ENCODE measurements around the gene CCDC187. TPM values are rescaled to one million over a fixed set of nuclear protein-coding genes. Genes with fewer than 3 reads are reported as not detected.

The CCDC187 gene
- total and polyA plus RNA-seq, 3 donors from 2014 or later = 13.8 to 61.5 (median 33.4) TPM

- no peaks in the 10 kb centered on the region for H3K4me1 ChIP-seq
- no peak overlapping the region for H3K4me3 ChIP-seq
- WGBS, 2 donors = 46 to 78% methylated on average over 25 to 34 of the region's 34 CpGs
- intact Hi-C loops (cut with DNase I; ENCODE audit: low total_unique reads) = no loop called here
- H3K36me3 ChIP-seq (ENCODE audit: low read depth, missing control alignments) = no peaks in the 10 kb centered on the region
- DNase-seq = no peak
- no peaks in the 10 kb centered on the region for H3K27me3 ChIP-seq
- no peaks in the 10 kb centered on the region for H3K9me3 ChIP-seq
- TF ChIP-seq POLR2A (IDR thresholded peaks at IDR 0.05) = no peak
- TF ChIP-seq, protein P1, sequence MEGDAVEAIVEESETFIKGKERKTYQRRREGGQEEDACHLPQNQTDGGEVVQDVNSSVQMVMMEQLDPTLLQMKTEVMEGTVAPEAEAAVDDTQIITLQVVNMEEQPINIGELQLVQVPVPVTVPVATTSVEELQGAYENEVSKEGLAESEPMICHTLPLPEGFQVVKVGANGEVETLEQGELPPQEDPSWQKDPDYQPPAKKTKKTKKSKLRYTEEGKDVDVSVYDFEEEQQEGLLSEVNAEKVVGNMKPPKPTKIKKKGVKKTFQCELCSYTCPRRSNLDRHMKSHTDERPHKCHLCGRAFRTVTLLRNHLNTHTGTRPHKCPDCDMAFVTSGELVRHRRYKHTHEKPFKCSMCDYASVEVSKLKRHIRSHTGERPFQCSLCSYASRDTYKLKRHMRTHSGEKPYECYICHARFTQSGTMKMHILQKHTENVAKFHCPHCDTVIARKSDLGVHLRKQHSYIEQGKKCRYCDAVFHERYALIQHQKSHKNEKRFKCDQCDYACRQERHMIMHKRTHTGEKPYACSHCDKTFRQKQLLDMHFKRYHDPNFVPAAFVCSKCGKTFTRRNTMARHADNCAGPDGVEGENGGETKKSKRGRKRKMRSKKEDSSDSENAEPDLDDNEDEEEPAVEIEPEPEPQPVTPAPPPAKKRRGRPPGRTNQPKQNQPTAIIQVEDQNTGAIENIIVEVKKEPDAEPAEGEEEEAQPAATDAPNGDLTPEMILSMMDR (IDR thresholded peaks at IDR 0.05) = no peak
- H3K27ac ChIP-seq = no peak overlapping the region
These were observed 2.6 kb upstream of the CCDC187 start for GRCh38 chr9:136306211-136307208.

DNA sequence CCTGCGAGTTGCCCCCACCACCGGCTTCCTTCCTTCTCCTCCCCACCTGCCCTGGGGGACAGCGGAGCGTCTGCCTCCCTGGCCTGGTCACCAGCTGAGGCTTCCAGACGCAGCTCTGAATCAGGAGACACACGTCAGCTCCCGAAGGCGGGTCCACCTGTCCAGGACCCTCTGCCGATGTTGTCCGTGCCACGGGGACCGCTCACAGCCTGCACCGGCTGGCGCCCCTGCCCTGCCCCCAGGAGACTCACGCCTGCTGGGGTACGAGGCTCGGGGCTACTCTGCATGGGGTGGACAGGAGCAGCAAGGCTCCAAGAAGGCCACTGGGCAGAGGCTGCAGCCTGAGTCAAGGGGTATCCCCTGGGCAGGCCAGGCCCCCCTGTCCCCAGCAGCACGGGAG is 1.9 kb upstream of the CCDC187 start:
- no peak for DNase-seq
- Histone ChIP-seq H3K36me3 (ENCODE audit: low read depth, missing control alignments) (no peaks in the 10 kb centered on the region), H3K9me3 (no peaks in the 10 kb centered on the region), H3K4me3 (no peak overlapping the region), H3K27me3 (no peaks in the 10 kb centered on the region), H3K4me1 (no peaks in the 10 kb centered on the region), H3K27ac (no peak overlapping the region)
- WGBS, 2 donors = 40 to 79% methylated on average over 1 to 18 of the region's 18 CpGs
- intact Hi-C loops (cut with DNase I; ENCODE audit: low total_unique reads) = no loop called here
- TF ChIP-seq POLR2A (IDR thresholded peaks at IDR 0.05) = no peak
- TF ChIP-seq, protein P1 (IDR thresholded peaks at IDR 0.05) = no peak

DNA sequence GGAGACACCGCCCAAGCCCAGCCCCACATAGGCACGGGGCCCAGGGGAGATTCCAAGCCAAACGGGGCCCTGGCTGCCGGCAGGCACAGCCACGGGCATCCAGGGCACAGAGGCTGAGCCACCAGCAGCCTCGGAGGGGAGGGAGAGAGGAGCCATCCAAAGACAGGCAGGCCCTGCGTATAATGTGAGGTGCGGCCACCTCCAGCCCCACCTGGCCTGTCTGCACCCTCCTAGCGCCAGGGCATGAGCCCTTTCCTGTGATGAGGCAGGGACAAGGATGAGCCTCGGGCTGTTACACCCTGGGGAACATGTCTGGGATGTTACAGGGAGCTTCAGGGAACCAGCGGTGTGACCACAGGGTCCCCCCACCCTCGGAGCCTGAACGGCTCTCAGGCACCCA is 1.1 kb upstream of the CCDC187 start:
- Histone ChIP-seq H3K4me3 (no peak overlapping the region), H3K27ac (no peak overlapping the region), H3K9me3 (no peaks in the 10 kb centered on the region), H3K36me3 (ENCODE audit: low read depth, missing control alignments) (no peaks in the 10 kb centered on the region), H3K4me1 (no peaks in the 10 kb centered on the region), H3K27me3 (no peaks in the 10 kb centered on the region)
- TF ChIP-seq POLR2A (IDR thresholded peaks at IDR 0.05) = no peak
- TF ChIP-seq, protein P1 (IDR thresholded peaks at IDR 0.05) = no peak
- intact Hi-C loops (cut with DNase I; ENCODE audit: low total_unique reads) = no loop called here
- WGBS, 2 donors = 85 to 96% methylated on average over 13 of the region's 13 CpGs
- no peak for DNase-seq

GRCh38 chr9:136304456-136304855 is 562 bp upstream of the CCDC187 start:
- Histone ChIP-seq H3K4me1 (no peaks in the 10 kb centered on the region), H3K27me3 (no peaks in the 10 kb centered on the region), H3K36me3 (ENCODE audit: low read depth, missing control alignments) (no peaks in the 10 kb centered on the region), H3K9me3 (no peaks in the 10 kb centered on the region), H3K4me3 (no peak overlapping the region), H3K27ac (no peak overlapping the region)
- 85 to 88% methylated on average over 5 to 10 of the region's 10 CpGs for WGBS, 2 donors
- intact Hi-C loops (cut with DNase I; ENCODE audit: low total_unique reads) = no loop called here
- DNase-seq = no peak
- no peak for TF ChIP-seq POLR2A (IDR thresholded peaks at IDR 0.05)
- TF ChIP-seq, protein P1 (IDR thresholded peaks at IDR 0.05) = no peak
